ENCODE measurements around the gene MT1B.

The MT1B gene

GRCh38 chr16:56643080-56643778 lies 8.5 kb upstream of the MT1B start:
- WGBS, 2 donors (ENCODE audit: extremely low coverage in 2 of 2, insufficient read length in 2 of 2, insufficient replicate concordance in 1 of 2), result no CpG with 5 or more reads among the region's 42 CpGs
- Histone ChIP-seq H3K18ac (ENCODE audit: low read length) (no peak overlapping the region), H4K91ac (ENCODE audit: low read depth, low read length, poor library complexity) (no peak overlapping the region), H2BK15ac (ENCODE audit: low read length) (no peak overlapping the region), H3K14ac (ENCODE audit: low read length) (no peak overlapping the region), H2BK5ac (ENCODE audit: low read length) (no peak overlapping the region), H3K23ac (ENCODE audit: low read depth, low read length, poor library complexity) (peak overlapping the region; percentile 40), H3K4me3 (ENCODE audit: low read length in 2 of 2) (peak overlapping the region in 1 of 2 donors; percentile 5), H3K9ac (ENCODE audit: low read depth, low read length, poor library complexity) (no peak overlapping the region), H3K4me2 (ENCODE audit: insufficient read depth, low read length, poor library complexity, severe bottlenecking) (no peak overlapping the region), H3K9me3 (replicated peaks in 1 of 2; ENCODE audit: control insufficient read depth in 2 of 2, insufficient read depth in 1 of 2, low read depth in 1 of 2, low read length in 2 of 2) (peaks cover 0 to 2% of the 10 kb centered on the region in 2 donors), H3K4me1 (ENCODE audit: control insufficient read depth in 2 of 2, insufficient read depth in 1 of 2, low read depth in 1 of 2, low read length in 2 of 2) (peaks cover 1% of the 10 kb centered on the region in 2 donors), H3K79me1 (ENCODE audit: low read depth, low read length) (no peaks in the 10 kb centered on the region), H2AFZ (ENCODE audit: low read length) (no peak overlapping the region), H3K4ac (ENCODE audit: low read length) (no peak overlapping the region), H2BK12ac (ENCODE audit: low read length) (no peak overlapping the region), H2AK5ac (ENCODE audit: low read depth, low read length) (no peak overlapping the region), H3K27ac (replicated peaks; ENCODE audit: low read length) (no peak overlapping the region), H4K8ac (ENCODE audit: low read depth, low read length) (no peak overlapping the region), H3K36me3 (replicated peaks in 1 of 2; ENCODE audit: control insufficient read depth in 2 of 2, insufficient read depth in 2 of 2, low read length in 2 of 2) (no peaks in the 10 kb centered on the region), H3K27me3 (ENCODE audit: control insufficient read depth in 3 of 3, insufficient read depth in 3 of 3, low read depth in 1 of 3, low read length in 3 of 3) (peaks cover 34 to 100% (median 98%) of the 10 kb centered on the region in 3 experiments), H2BK120ac (ENCODE audit: low read depth, low read length) (no peak overlapping the region)
- no peak for DNase-seq (ENCODE audit: low spot score)

- no peak overlapping the region for H2BK15ac ChIP-seq (ENCODE audit: low read length)
- H2AK5ac ChIP-seq (ENCODE audit: low read depth, low read length), result no peak overlapping the region
- H3K4me3 ChIP-seq (ENCODE audit: low read length in 2 of 2), result no peak overlapping the region
- no peak for DNase-seq (ENCODE audit: low spot score)
- H3K9me3 ChIP-seq (replicated peaks in 1 of 2; ENCODE audit: control insufficient read depth in 2 of 2, insufficient read depth in 1 of 2, low read depth in 1 of 2, low read length in 2 of 2), result peaks cover 0 to 2% of the 10 kb centered on the region in 2 donors
- H3K23ac ChIP-seq (ENCODE audit: low read depth, low read length, poor library complexity), result no peak overlapping the region
- H3K79me1 ChIP-seq (ENCODE audit: low read depth, low read length), result no peaks in the 10 kb centered on the region
- H2BK5ac ChIP-seq (ENCODE audit: low read length), result no peak overlapping the region
- H3K4me1 ChIP-seq (ENCODE audit: control insufficient read depth in 2 of 2, insufficient read depth in 1 of 2, low read depth in 1 of 2, low read length in 2 of 2), result no peaks in the 10 kb centered on the region
- no peak overlapping the region for H3K18ac ChIP-seq (ENCODE audit: low read length)
- WGBS, 2 donors (ENCODE audit: extremely low coverage in 2 of 2, insufficient read length in 2 of 2, insufficient replicate concordance in 1 of 2), result no CpG with 5 or more reads among the region's 5 CpGs
- H3K4me2 ChIP-seq (ENCODE audit: insufficient read depth, low read length, poor library complexity, severe bottlenecking), result no peak overlapping the region
- H2AFZ ChIP-seq (ENCODE audit: low read length), result no peak overlapping the region
- H3K4ac ChIP-seq (ENCODE audit: low read length), result no peak overlapping the region
- no peak overlapping the region for H3K27ac ChIP-seq (replicated peaks; ENCODE audit: low read length)
- H3K27me3 ChIP-seq (ENCODE audit: control insufficient read depth in 3 of 3, insufficient read depth in 3 of 3, low read depth in 1 of 3, low read length in 3 of 3), result peaks cover 30 to 100% (median 98%) of the 10 kb centered on the region in 3 experiments
- no peaks in the 10 kb centered on the region for H3K36me3 ChIP-seq (replicated peaks in 1 of 2; ENCODE audit: control insufficient read depth in 2 of 2, insufficient read depth in 2 of 2, low read length in 2 of 2)
- H3K9ac ChIP-seq (ENCODE audit: low read depth, low read length, poor library complexity), result no peak overlapping the region
- no peak overlapping the region for H2BK12ac ChIP-seq (ENCODE audit: low read length)
- H4K91ac ChIP-seq (ENCODE audit: low read depth, low read length, poor library complexity), result no peak overlapping the region
- no peak overlapping the region for H2BK120ac ChIP-seq (ENCODE audit: low read depth, low read length)
- no peak overlapping the region for H3K14ac ChIP-seq (ENCODE audit: low read length)
- H4K8ac ChIP-seq (ENCODE audit: low read depth, low read length), result no peak overlapping the region
Measured at GRCh38 chr16:56643833-56644232, 7.9 kb upstream of the MT1B start.

- no peak overlapping the region for H2AK5ac ChIP-seq (ENCODE audit: low read depth, low read length)
- no peak overlapping the region for H2AFZ ChIP-seq (ENCODE audit: low read length)
- peaks cover 0 to 2% of the 10 kb centered on the region in 2 donors for H3K9me3 ChIP-seq (replicated peaks in 1 of 2; ENCODE audit: control insufficient read depth in 2 of 2, insufficient read depth in 1 of 2, low read depth in 1 of 2, low read length in 2 of 2)
- H3K27ac ChIP-seq (replicated peaks; ENCODE audit: low read length), result no peak overlapping the region
- H3K18ac ChIP-seq (ENCODE audit: low read length), result no peak overlapping the region
- H2BK15ac ChIP-seq (ENCODE audit: low read length), result no peak overlapping the region
- WGBS, 2 donors (ENCODE audit: extremely low coverage in 2 of 2, insufficient read length in 2 of 2, insufficient replicate concordance in 1 of 2), result no CpG with 5 or more reads among the region's 1 CpG
- H2BK12ac ChIP-seq (ENCODE audit: low read length), result no peak overlapping the region
- no peak overlapping the region for H2BK120ac ChIP-seq (ENCODE audit: low read depth, low read length)
- no peak overlapping the region for H3K4me2 ChIP-seq (ENCODE audit: insufficient read depth, low read length, poor library complexity, severe bottlenecking)
- no peak overlapping the region for H2BK5ac ChIP-seq (ENCODE audit: low read length)
- no peaks in the 10 kb centered on the region for H3K36me3 ChIP-seq (replicated peaks in 1 of 2; ENCODE audit: control insufficient read depth in 2 of 2, insufficient read depth in 2 of 2, low read length in 2 of 2)
- no peak overlapping the region for H4K91ac ChIP-seq (ENCODE audit: low read depth, low read length, poor library complexity)
- H3K79me1 ChIP-seq (ENCODE audit: low read depth, low read length), result no peaks in the 10 kb centered on the region
- H4K8ac ChIP-seq (ENCODE audit: low read depth, low read length), result no peak overlapping the region
- no peak overlapping the region for H3K9ac ChIP-seq (ENCODE audit: low read depth, low read length, poor library complexity)
- H3K27me3 ChIP-seq (ENCODE audit: control insufficient read depth in 3 of 3, insufficient read depth in 3 of 3, low read depth in 1 of 3, low read length in 3 of 3), result peaks cover 28 to 100% (median 90%) of the 10 kb centered on the region in 3 experiments
- no peak overlapping the region for H3K4ac ChIP-seq (ENCODE audit: low read length)
- no peak for DNase-seq (ENCODE audit: low spot score)
- no peak overlapping the region for H3K23ac ChIP-seq (ENCODE audit: low read depth, low read length, poor library complexity)
- H3K4me3 ChIP-seq (ENCODE audit: low read length in 2 of 2), result no peak overlapping the region
- H3K4me1 ChIP-seq (ENCODE audit: control insufficient read depth in 2 of 2, insufficient read depth in 1 of 2, low read depth in 1 of 2, low read length in 2 of 2), result no peaks in the 10 kb centered on the region
- no peak overlapping the region for H3K14ac ChIP-seq (ENCODE audit: low read length)
Measured at GRCh38 chr16:56645311-56645710, 6.4 kb upstream of the MT1B start.

- Histone ChIP-seq H3K79me1 (ENCODE audit: low read depth, low read length) (no peaks in the 10 kb centered on the region), H3K4me2 (ENCODE audit: insufficient read depth, low read length, poor library complexity, severe bottlenecking) (no peak overlapping the region), H2BK5ac (ENCODE audit: low read length) (no peak overlapping the region), H2AK5ac (ENCODE audit: low read depth, low read length) (no peak overlapping the region), H4K8ac (ENCODE audit: low read depth, low read length) (no peak overlapping the region), H3K27me3 (ENCODE audit: control insufficient read depth in 3 of 3, insufficient read depth in 3 of 3, low read depth in 1 of 3, low read length in 3 of 3) (peaks cover 28 to 100% (median 84%) of the 10 kb centered on the region in 3 experiments), H3K18ac (ENCODE audit: low read length) (no peak overlapping the region), H3K27ac (replicated peaks; ENCODE audit: low read length) (no peak overlapping the region), H4K91ac (ENCODE audit: low read depth, low read length, poor library complexity) (no peak overlapping the region), H2BK120ac (ENCODE audit: low read depth, low read length) (no peak overlapping the region), H3K23ac (ENCODE audit: low read depth, low read length, poor library complexity) (no peak overlapping the region), H3K9me3 (replicated peaks in 1 of 2; ENCODE audit: control insufficient read depth in 2 of 2, insufficient read depth in 1 of 2, low read depth in 1 of 2, low read length in 2 of 2) (peaks cover 0 to 2% of the 10 kb centered on the region in 2 donors), H2AFZ (ENCODE audit: low read length) (no peak overlapping the region), H3K4me1 (ENCODE audit: control insufficient read depth in 2 of 2, insufficient read depth in 1 of 2, low read depth in 1 of 2, low read length in 2 of 2) (no peaks in the 10 kb centered on the region), H3K4ac (ENCODE audit: low read length) (no peak overlapping the region), H2BK12ac (ENCODE audit: low read length) (no peak overlapping the region), H3K4me3 (ENCODE audit: low read length in 2 of 2) (peak overlapping the region in 1 of 2 donors; percentile 6), H2BK15ac (ENCODE audit: low read length) (no peak overlapping the region), H3K36me3 (replicated peaks in 1 of 2; ENCODE audit: control insufficient read depth in 2 of 2, insufficient read depth in 2 of 2, low read length in 2 of 2) (no peaks in the 10 kb centered on the region), H3K14ac (ENCODE audit: low read length) (no peak overlapping the region), H3K9ac (ENCODE audit: low read depth, low read length, poor library complexity) (no peak overlapping the region)
- DNase-seq (ENCODE audit: low spot score), result no peak
- no CpG with 5 or more reads among the region's 1 CpG for WGBS, 2 donors (ENCODE audit: extremely low coverage in 2 of 2, insufficient read length in 2 of 2, insufficient replicate concordance in 1 of 2)
Measured at GRCh38 chr16:56645838-56646237, 5.8 kb upstream of the MT1B start.
